Measurements from ENCODE around the gene SNTB2. TPM values are rescaled to one million over a fixed set of nuclear protein-coding genes. Genes with fewer than 3 reads are reported as not detected.

The SNTB2 gene
- total RNA-seq, 1 donor from 2014 or later = 44.6 TPM

DNA sequence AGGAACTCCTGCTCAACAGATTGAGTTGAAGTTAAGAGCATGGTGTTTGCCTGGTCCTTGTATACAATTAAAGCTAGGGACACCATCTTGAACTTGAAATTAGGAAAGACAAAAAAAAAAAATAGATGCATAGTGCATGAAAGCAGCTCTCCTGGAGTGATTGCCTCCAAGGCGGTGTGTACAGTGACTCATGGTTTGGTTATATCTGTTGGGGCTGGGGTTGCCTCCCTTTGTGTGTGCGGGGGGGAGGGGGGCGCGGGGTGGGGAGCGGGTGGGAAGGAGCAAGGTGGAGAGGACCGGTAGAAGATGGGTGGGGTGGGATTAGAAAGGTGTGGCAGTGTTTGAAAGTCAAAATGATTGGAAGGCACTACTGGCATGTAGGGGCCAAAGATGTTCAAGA, 161.3 kb downstream of the SNTB2 start:
- intact Hi-C loops (cut with DNase I) = no loop called here
- no peak for ATAC-seq
- no peak overlapping the region for H3K27ac ChIP-seq
- no peak overlapping the region for H3K4me3 ChIP-seq
- no peak for DNase-seq
- H3K27me3 ChIP-seq = no peaks in the 10 kb centered on the region
- peaks cover 36% of the 10 kb centered on the region for H3K36me3 ChIP-seq
- no peaks in the 10 kb centered on the region for H3K4me1 ChIP-seq
- H3K9me3 ChIP-seq = no peaks in the 10 kb centered on the region
- TF ChIP-seq, protein P1, sequence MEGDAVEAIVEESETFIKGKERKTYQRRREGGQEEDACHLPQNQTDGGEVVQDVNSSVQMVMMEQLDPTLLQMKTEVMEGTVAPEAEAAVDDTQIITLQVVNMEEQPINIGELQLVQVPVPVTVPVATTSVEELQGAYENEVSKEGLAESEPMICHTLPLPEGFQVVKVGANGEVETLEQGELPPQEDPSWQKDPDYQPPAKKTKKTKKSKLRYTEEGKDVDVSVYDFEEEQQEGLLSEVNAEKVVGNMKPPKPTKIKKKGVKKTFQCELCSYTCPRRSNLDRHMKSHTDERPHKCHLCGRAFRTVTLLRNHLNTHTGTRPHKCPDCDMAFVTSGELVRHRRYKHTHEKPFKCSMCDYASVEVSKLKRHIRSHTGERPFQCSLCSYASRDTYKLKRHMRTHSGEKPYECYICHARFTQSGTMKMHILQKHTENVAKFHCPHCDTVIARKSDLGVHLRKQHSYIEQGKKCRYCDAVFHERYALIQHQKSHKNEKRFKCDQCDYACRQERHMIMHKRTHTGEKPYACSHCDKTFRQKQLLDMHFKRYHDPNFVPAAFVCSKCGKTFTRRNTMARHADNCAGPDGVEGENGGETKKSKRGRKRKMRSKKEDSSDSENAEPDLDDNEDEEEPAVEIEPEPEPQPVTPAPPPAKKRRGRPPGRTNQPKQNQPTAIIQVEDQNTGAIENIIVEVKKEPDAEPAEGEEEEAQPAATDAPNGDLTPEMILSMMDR (IDR thresholded peaks at IDR 0.05) = no peak

DNA sequence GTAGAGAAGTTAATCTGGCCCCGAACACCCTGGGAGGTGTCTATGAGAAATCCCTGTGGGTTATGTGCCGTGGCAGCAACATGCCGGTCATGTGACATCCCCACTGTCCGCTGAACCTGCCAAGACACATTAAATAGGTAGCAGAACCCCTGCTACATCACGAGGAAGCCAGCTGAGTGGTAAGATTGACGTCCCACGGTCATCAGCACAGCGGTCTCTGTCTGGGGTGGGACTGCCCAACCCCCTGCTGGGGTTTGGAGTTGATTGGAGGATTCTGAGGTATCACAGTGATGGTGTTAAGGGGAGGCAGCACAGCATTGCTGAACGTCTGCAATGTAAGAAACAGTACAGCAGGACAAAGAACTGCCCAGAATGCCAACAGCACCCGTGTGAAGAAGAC, 162.6 kb downstream of the SNTB2 start:
- DNase-seq (no peak), ATAC-seq (no peak)
- intact Hi-C loops (cut with DNase I) = no loop called here
- H3K27me3 ChIP-seq = no peaks in the 10 kb centered on the region
- H3K4me3 ChIP-seq = no peak overlapping the region
- no peaks in the 10 kb centered on the region for H3K4me1 ChIP-seq
- TF ChIP-seq, protein P1 (IDR thresholded peaks at IDR 0.05) = no peak
- no peaks in the 10 kb centered on the region for H3K9me3 ChIP-seq
- H3K36me3 ChIP-seq = peaks cover 26% of the 10 kb centered on the region
- H3K27ac ChIP-seq = no peak overlapping the region

DNA sequence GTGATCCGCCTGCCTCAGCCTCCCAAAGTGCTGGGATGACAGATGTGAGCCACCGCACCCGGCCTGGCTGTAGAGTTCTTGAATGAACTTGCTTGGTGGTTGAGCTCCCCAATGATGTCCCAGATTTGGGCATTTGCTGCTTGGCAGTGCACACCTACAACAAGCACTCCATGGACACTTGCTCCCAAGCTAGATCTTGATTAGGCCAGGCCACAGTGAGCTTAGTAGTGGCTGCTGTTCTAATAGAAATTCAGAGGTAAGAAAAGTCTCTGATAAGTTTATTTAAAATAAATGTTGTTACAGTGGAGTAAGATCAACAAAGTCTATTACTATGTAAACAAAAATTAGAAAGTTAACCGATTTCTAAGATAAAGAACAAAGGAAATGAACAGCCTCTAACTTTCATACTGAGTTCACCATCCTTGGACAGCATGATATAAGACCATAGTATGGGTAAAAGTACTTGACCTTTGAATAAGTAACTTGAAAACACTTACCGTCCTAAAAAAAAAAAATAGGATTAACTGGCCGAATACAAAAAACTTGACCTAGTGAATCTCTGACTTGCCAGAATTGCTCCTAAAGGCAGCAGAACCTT, 163.7 kb downstream of the SNTB2 start:
- TF ChIP-seq, protein P1 (IDR thresholded peaks at IDR 0.05) = no peak

DNA sequence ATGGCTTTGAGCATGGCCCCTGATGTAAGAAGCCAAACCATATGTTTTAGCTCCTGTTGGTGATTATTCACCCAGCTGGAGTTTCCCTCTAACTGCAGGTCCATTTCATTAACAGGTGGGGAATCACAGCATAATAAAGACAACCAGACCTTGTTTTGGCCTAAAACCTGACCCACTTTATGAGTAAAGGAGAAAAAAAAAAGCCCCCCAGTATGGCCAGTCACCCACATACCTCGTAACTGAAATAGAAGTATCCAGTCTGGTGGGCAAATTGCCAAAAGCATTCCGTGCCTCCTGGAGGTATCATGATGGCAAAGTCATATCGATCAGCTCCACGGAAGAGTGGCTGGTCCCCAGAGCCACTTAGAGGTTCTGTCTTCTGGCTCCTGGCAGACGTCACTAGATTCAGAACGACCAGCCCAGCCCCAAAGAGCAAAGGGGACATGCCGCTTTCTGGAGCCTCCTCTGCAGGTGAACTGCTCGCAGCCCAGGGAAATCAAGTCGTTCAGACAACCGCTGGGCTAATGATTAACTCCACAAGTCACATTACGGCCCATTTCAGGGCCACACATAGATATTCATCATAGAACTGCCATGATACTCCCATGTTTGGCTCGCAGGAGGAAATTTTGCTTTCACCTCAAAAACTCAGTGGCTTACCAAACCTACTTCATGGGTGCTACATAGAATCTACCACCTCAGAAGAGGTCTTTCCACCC, 164.5 kb downstream of the SNTB2 start, which contains the start of gene TMED6:
Gene TMED6, minus strand, starts transcription at position 478 of the 719 bp plus-strand sequence. Its CDS starts 33 bp downstream, at position 445.
- TF ChIP-seq, protein P1 (IDR thresholded peaks at IDR 0.05) = no peak
- H3K9me3 ChIP-seq = no peaks in the 10 kb centered on the region
- H3K27ac ChIP-seq = no peak within 1 kb of the TSS
- no peak within 1 kb of the TSS for H3K4me3 ChIP-seq
- peaks cover 45% of the 10 kb centered on the region for H3K36me3 ChIP-seq
- H3K4me1 ChIP-seq = no peaks in the 10 kb centered on the region
- H3K27me3 ChIP-seq = no peaks in the 10 kb centered on the region
- ATAC-seq = peak; percentile 43
- no peak for DNase-seq
- intact Hi-C loops (cut with DNase I) = no loop called here

More for the DNA sequence above, 163.7 kb downstream of the SNTB2 start:
- no peak overlapping the region for H3K27ac ChIP-seq
- no peaks in the 10 kb centered on the region for H3K9me3 ChIP-seq
- DNase-seq (no peak), ATAC-seq (peak; percentile 49)
- no peaks in the 10 kb centered on the region for H3K27me3 ChIP-seq
- intact Hi-C loops (cut with DNase I) = no loop called here
- no peaks in the 10 kb centered on the region for H3K4me1 ChIP-seq
- peaks cover 37% of the 10 kb centered on the region for H3K36me3 ChIP-seq
- no peak overlapping the region for H3K4me3 ChIP-seq

Other genes starting within 250 kb of the SNTB2 start
- gene HAS3, start 81.5 kb upstream of the SNTB2 start, total RNA-seq = 8.2 TPM
- gene CHTF8, start 54.6 kb upstream of the SNTB2 start, total RNA-seq = 97.3 TPM
- 36.5 TPM for gene UTP4, start 54.5 kb upstream of the SNTB2 start, total RNA-seq
- gene VPS4A, start 124.2 kb downstream of the SNTB2 start, total RNA-seq = 28.9 TPM
- gene PDF, start 143.4 kb downstream of the SNTB2 start, total RNA-seq = 8.8 TPM
- gene COG8, start 152.4 kb downstream of the SNTB2 start, total RNA-seq = 32.3 TPM
- 20.8 TPM for gene NIP7, start 152.6 kb downstream of the SNTB2 start, total RNA-seq
- gene TMED6, start 164.6 kb downstream of the SNTB2 start, total RNA-seq = 0.69 TPM
- 33.0 TPM for gene TERF2, start 198.8 kb downstream of the SNTB2 start, total RNA-seq
- 88.4 TPM for gene CYB5B, start 237.5 kb downstream of the SNTB2 start, total RNA-seq

Data from upper lobe of right lung (tissue), 1 donor.